GM08714 (cell line): ENCODE data around the gene LRRK1.
"Not testable (repeated sequence)": the region's sequence is repeated elsewhere in the genome, so short reads cannot be mapped to it uniquely, and the experiment has no call there.

Experiments
- H3K4me3 ChIP-seq: fragments of 200-500 bp; sonication (Bioruptor generic); 2 replicates; pipeline ENCODE4 v1.5.1; 2014; ENCODE audit warnings: mild to moderate bottlenecking, low read length, inconsistent platforms
- ZNF274 ChIP-seq: IDR thresholded peaks from 2 replicates; pipeline ENCODE4 v1.6.1; 2012; ENCODE audit warnings: mild to moderate bottlenecking, low read depth, low read length

The LRRK1 gene

DNA sequence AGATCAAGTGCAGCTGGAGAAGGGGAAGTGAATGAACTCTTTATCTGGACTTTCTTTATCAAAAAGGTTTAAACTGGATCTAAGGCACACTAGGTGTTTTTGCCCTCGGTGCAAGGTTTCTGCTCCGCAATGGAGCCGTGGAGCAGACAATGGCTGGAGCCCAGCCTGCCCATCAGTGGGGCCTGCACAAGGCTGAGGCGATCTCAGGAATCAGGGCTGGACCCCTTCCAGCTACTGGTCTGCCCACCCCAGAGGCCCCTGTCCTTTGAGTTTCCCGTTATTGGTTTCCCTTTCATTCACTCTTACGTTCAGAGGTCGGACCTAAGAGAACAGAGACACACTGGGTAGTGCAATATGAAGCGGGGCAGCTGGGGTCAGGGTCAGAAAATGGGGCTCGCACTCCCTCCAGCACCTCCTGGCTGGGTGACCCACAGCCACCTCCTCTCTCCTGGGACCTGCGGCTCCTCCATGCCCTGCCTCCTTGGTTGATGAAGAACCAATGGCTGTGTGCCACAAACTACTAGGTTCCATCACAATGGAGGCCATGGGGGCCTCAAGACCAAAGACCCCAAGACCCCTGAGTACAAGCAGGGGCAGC is 168.1 kb downstream of the LRRK1 start:
- no peak overlapping the region for H3K4me3 ChIP-seq
- no peak for TF ChIP-seq ZNF274

DNA sequence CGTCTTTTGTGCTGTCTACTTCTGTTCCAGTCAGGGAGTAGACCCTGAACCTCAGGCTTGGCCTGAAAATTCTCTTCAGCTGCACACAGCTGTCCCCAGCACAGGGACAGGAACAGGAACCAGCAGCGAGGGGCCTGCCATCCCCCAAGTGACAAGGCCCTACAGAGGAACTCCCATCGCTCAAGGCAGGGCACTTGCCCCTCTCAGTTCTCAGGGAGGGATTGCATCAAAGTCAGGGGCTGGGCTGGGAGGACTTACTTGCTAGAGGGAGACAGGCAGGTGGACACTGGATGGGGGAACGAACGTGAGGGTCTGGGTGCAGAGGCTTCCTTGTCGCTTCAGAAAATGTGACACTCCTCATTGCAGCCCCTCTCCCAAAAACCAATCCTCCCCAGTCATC is 169.1 kb downstream of the LRRK1 start:
- H3K4me3 ChIP-seq: no peak overlapping the region

DNA sequence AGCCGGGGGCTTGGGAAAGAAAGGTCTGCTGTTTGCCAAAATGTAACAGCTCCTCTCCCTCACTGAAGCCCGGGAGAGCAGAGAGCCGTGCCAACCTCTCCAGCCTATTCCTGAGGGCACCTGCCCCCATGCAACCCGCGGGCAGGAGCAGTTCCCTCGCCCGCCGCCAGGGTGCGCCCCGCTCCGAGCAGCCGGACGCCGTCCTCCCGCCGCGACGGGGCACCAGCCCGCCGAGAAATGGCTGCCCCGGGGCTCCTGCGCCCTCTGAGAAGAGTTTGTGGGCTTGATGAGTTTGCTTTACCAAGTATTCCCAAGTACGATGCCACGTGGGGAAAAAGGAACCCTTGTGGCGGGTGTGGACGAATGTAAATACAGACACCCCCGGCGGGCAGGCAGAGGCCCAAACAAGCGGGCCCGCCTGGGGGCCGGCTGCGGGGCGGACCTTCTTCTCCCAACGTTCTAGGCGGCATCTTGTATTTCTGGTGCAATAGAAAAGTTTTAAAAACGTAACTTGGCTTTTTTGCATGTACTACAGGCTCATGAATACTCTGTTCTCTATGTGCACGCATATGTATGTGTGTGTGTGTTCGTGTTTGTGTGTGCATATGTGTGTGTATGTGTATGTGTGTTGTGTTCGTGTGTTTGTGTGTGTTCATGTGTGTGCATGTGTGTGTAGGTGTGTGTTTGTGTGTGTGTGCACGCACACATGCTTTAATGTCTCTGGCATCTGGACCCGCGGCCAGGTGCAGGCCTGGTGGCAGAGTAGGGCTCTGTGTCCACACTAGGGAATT is 169.8 kb downstream of the LRRK1 start:
- H3K4me3 ChIP-seq: no peak overlapping the region

More for the DNA sequence above, 169.1 kb downstream of the LRRK1 start:
- no peak for TF ChIP-seq ZNF274

DNA sequence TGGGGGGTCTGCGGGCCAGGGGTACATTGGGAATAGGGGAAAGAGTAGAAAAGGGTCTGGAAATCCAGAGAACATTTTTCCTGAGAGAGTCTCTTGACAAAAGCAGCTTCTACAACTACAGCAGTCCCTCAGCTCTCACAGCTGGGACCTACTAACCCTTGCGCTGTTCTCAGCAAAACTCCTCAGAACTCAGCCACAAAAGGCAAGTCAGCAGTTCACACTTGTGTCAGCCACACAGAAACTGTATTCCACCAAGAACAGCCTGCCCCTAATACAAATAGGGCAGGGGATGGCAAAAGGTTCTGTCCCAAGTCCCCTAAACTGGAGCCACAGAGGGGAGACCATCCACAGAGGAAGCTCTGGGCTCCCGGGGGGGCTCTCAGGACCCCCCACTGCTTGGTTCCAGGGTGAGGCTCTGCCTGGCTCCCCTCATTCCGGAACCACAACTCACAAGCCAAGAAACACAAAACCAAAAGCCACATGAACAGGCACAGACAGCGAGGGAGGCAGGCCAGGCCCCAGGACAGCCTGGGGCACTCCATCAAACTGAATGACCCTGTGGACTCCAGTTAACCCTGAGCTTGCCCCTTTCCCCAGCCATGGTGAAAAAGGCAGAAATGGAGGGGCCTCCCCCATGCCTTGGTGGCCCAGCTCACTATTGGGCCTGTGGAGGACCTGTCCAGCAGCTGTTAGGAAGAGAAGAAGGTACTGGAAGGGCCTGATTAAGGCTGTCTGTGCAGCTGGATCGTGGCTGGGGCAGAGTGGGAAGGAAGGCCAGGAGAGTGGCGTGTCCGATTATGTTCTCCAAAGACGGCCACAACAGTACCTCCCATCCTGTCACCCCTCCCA is 170.6 kb downstream of the LRRK1 start:
- no peak overlapping the region for H3K4me3 ChIP-seq
- TF ChIP-seq ZNF274: no peak

More for the DNA sequence above, 169.8 kb downstream of the LRRK1 start:
- no peak for TF ChIP-seq ZNF274

DNA sequence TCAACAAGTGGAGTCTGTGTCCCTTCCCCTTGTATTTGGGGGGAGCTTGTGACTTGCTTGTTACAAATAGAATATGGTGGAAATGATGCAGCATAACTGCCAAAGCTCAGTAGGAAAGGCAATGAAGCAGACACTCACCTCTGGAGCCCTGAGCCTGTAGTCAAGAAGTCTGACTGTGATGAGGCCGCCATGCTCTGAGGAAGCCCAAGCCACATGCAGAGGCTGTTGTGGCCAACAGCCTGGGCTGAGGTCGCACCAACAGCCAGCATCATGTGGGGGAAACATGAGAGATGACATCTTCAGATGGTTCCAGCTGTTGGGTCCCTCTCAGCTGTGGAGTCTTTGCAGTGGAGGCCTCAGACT is 171.3 kb downstream of the LRRK1 start:
- TF ChIP-seq ZNF274: no peak
- H3K4me3 ChIP-seq: no peak overlapping the region

DNA sequence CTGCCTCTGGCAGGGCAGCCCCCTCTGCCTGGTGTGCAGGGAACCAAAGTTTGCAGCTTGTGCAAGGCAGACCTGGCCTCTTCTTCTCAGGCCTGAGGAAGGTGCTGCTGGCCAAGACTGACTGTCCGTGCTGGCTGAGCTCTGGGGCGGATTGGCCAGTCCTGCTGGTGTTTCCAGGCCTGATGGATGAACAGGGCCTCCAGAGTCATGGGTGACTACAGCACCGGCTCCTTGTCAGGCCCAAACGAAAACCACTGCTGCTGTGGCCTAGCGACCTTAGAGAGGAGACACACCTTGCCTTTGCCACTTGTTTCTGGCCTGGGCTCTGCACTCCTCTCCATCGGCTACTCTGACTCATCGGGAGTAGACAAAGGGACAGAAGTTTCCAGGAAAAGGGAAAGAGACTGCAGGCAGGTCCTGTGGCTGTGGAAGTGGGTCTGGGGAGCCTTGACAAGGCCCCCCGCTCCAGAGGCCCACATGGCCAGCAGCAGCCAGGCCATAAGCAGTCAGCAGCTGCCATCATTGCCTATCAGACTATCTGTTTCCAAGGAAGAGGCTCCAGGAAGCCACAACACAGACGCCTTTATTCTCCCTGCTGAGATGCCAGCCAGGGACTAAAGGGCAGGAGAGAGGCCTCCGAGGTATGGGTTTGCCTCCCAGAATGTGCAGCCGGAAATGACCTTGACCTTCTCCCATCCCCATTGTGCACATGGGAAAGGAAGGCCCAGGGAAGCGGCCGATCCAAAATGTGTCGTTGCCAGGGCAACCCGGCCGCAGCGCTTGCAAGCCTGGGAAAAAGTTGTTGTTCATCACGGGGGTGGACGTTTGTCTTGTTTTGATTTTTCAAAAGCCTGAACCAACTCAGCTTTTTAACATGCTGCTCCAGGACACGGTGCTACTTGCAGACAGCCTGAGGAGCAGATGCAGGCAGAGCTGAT is 172.2 kb downstream of the LRRK1 start:
- no peak for TF ChIP-seq ZNF274
- no peak overlapping the region for H3K4me3 ChIP-seq

DNA sequence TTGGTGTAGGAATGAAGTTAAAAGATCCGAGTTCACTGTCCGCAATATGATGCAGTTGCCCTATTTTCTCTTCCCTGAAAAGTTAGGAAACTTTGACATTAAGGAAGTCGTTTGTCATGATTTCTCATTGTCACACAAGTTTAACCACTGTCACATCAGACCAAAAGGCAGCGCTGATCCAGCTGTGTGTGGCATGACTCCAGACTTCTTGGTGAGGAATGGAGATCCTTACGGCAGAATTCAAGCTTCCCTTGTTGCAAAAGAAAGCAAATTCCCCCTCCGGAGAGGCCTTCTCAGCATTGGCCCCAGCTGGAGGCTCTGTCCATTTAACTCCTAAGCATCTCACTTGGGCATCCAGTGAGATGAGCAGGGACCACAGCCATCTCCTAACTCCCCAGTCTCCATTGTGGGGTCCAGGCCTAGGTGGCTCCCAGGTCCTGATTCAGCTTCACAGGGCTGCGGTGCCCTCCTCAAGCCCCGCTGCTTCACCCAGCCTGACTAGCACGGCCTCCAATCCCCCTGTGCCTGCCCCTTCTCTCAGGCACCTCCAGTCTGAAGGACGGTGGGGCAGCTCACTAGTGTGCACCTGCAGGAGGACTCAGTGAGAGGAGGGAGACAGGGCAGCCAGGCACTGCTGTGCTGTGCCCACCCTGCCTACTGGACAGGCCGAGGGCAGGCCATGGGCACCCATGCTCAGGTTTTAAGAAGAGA is 173.2 kb downstream of the LRRK1 start:
- no peak for TF ChIP-seq ZNF274
- no peak overlapping the region for H3K4me3 ChIP-seq

DNA sequence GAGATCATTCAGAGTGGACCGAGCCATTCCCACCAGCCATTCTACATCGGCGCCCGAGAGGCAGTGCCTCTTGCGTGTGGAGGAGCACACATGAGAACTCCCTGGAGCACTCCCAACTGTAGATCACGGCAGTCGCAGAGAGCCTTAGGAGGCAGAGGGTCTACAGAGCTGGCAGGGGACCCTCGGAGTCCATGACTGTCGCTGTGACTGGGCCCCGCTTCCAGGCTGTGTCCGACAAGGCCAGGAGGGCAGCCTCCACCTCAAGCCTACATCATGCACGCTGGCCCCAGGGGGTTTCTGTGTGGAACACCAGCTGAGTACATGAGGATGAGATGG is 173.7 kb downstream of the LRRK1 start:
- no peak overlapping the region for H3K4me3 ChIP-seq
- no peak for TF ChIP-seq ZNF274

DNA sequence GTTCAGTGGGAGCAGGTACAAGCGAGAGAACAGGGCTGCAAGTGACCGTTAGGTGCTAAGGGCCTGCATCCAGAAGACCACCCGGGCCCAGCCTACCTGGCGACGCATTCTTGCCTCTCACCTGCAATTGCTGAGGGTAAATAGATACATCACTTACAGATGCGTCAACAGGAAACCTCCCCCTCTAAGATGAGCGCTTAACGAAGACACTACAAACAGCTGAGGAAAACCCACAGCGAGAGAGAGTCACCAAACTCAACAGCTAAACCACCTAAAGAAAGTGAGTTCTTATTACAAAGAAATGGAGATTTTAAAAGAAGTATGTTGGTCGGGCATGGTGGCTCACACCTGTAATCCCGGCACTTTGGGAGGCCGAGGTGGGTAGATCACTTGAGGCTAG is 174.8 kb downstream of the LRRK1 start:
- no peak overlapping the region for H3K4me3 ChIP-seq
- TF ChIP-seq ZNF274: no peak

DNA sequence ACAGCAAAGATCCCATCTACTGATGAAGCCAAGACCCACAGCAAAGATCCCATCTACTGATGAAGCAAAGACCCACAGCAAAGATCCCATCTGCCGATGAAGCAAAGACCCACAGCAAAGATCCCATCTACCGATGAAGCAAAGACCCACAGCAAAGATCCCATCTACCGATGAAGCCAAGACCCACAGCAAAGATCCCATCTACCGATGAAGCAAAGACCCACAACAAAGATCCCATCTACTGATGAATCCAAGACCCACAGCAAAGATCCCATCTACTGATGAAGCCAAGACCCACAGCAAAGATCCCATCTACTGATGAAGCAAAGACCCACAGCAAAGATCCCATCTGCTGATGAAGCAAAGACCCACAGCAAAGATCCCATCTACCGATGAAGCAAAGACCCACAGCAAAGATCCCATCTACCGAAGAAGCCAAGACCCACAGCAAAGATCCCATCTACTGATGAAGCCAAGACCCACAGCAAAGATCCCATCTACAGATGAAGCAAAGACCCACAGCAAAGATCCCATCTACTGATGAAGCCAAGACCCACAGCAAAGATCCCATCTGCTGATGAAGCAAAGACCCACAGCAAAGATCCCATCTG is 176.7 kb downstream of the LRRK1 start:
- H3K4me3 ChIP-seq: not testable (repeated sequence)

DNA sequence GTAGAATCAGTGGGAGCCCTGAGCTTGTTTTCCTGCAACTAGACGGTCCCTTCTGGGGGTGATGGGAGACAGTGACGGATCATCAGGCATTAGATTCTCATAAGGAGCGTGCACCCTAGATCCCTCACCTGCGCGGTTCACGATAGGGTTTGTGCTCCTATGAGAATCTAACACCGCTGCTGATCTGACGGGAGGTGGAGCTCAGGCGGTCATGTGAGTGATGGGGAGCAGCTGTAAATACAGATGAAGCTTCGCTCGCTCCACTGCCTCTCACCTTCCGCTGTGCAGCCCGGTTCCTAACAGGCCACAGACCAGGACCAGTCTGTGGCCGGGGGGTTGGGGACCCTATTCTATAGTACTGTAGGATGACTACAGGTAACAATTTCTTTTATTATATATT is 178.0 kb downstream of the LRRK1 start:
- no peak overlapping the region for H3K4me3 ChIP-seq
- TF ChIP-seq ZNF274: no peak

DNA sequence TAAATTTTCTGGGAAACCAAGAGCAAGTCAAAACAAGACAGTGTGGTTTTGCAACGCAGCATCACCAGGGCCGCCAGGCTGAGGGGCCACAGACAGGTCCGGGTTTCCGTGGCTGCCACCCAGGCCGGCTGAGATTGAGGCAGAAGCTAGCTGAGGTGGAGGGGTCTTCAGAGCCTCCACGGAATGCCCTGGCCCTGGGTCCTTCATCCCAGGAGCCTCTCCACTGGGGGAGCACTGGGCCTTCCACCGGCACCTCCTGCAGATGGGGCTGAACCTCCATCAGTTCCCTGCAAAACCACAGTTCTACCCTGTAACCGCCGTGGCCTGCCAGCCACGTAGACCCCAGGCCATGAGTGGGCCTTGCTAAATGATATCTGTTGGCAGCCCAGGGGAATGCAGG is 180.0 kb downstream of the LRRK1 start:
- TF ChIP-seq ZNF274: no peak
- H3K4me3 ChIP-seq: no peak overlapping the region

DNA sequence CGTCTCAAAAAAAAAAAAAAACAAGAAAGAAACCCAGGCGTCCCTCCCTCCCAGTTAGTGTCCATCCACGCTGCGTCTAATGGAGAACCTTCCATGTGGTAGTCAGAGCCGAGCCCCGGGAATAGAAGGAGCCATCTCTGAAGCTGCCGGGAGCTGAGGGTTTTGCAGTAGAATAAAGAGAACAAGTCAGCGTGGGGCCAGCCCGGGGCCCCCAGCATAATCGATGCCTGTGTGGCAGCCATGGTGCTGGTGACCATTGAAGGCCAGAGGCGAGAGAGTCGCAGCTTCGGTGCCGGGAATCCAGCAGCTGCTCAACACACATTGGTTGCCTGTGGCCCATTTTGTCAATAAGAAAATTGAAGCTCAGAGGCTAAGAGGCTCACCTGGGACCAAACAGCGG is 181.0 kb downstream of the LRRK1 start:
- no peak overlapping the region for H3K4me3 ChIP-seq
- TF ChIP-seq ZNF274: no peak
